MCF 10A (cell line): ENCODE data around the gene CPED1. TPM values are rescaled to one million over a fixed set of nuclear protein-coding genes. Genes with fewer than 3 reads are reported as not detected.

ENCODE experiments used
- BruUV-seq: library from RNA; stranded (reverse); fragments of 400-500 nt; replicated peaks from 2 replicates; lab custom pipeline; 2021; lab: Mats Ljungman, UMichigan
- CTCF ChIA-PET: fragments of 300-600 bp; sonication (Branson Sonifier 250); formaldehyde crosslinking; extraction: SDS; loops from one replicate; lab custom pipeline; 2021; ENCODE audit warnings: antibody characterized with exemption, inconsistent platforms; lab: Yijun Ruan, JAX
- POLR2A ChIA-PET: fragments of 300-600, 350-650 bp; sonication (Branson Sonifier 250); formaldehyde crosslinking; extraction: SDS; loops from one replicate; lab custom pipeline; 2020; ENCODE audit warnings: antibody characterized with exemption, inconsistent platforms; lab: Yijun Ruan, JAX
- DNase-seq: peaks from one replicate; pipeline ENCODE4 v3.0.0-alpha.2; 2018; ENCODE audit not compliant: unreplicated experiment
- H3K27ac Mint-ChIP-seq: one replicate; pipeline ENCODE4 v1.8.0; 2022; ENCODE audit warnings: mild to moderate bottlenecking, low read depth, mixed read lengths; ENCODE audit not compliant: unreplicated experiment
- H3K27me3 Mint-ChIP-seq: one replicate; pipeline ENCODE4 v1.8.0; 2022; ENCODE audit warnings: mixed read lengths; ENCODE audit not compliant: insufficient read depth, unreplicated experiment
- H3K36me3 Mint-ChIP-seq: one replicate; pipeline ENCODE4 v1.8.0; 2022; ENCODE audit warnings: mild to moderate bottlenecking, moderate library complexity, mixed read lengths; ENCODE audit not compliant: insufficient read depth, unreplicated experiment
- H3K4me1 Mint-ChIP-seq: one replicate; pipeline ENCODE4 v1.8.0; 2022; ENCODE audit warnings: mixed read lengths; ENCODE audit not compliant: insufficient read depth, unreplicated experiment
- H3K4me3 Mint-ChIP-seq: one replicate; pipeline ENCODE4 v1.8.0; 2022; ENCODE audit warnings: mild to moderate bottlenecking, moderate library complexity, mixed read lengths; ENCODE audit not compliant: unreplicated experiment
- H3K9me3 Mint-ChIP-seq: one replicate; pipeline ENCODE4 v1.8.0; 2022; ENCODE audit warnings: mixed read lengths; ENCODE audit not compliant: unreplicated experiment
- CTCF ChIP-seq: fragments of 200-600 bp; IDR thresholded peaks from one replicate; pipeline ENCODE4 v1.8.0; 2022; ENCODE audit warnings: antibody characterized with exemption, mild to moderate bottlenecking; ENCODE audit not compliant: unreplicated experiment
- intact Hi-C: fragments of 100-400 bp; cut with micrococcal nuclease; formaldehyde crosslinking; loops from 2 replicates; pipeline ENCODE4 v1.14.1; 2022
- total RNA-seq: library from RNA; stranded (reverse); gene quantifications from 2 replicates; pipeline ENCODE4 v1.2.3, GENCODE V29; 2022

CPED1 gene
- total RNA-seq, 1 experiment from 2014 or later, result not detected

GRCh38 chr7:121038717-121039509 lies 50.4 kb downstream of the CPED1 start:
- no peak for DNase-seq
- Mint-ChIP-seq H3K9me3 (no peaks in the 10 kb centered on the region), H3K36me3 (no peaks in the 10 kb centered on the region), H3K27me3 (peaks cover 56% of the 10 kb centered on the region), H3K27ac (no peak overlapping the region), H3K4me1 (no peaks in the 10 kb centered on the region), H3K4me3 (no peak overlapping the region)
- POLR2A ChIA-PET, result no interaction called here
- intact Hi-C loops, result no loop called here
- TF ChIP-seq CTCF, result no peak
- CTCF ChIA-PET, result no interaction called here
- BruUV-seq, result no TSS peak

- H3K9me3 Mint-ChIP-seq, result no peaks in the 10 kb centered on the region
- H3K27ac Mint-ChIP-seq, result no peak overlapping the region
- H3K36me3 Mint-ChIP-seq, result no peaks in the 10 kb centered on the region
- DNase-seq, result no peak
- TF ChIP-seq CTCF, result no peak
- POLR2A ChIA-PET, result no interaction called here
- intact Hi-C loops, result no loop called here
- CTCF ChIA-PET, result interaction anchor here (0.9 kb wide), 1 partner anchor 233 kb away, joined by 4 read pairs; no protein-coding TSS in a partner anchor
- H3K4me1 Mint-ChIP-seq, result no peaks in the 10 kb centered on the region
- no TSS peak for BruUV-seq
- H3K4me3 Mint-ChIP-seq, result no peak overlapping the region
- H3K27me3 Mint-ChIP-seq, result peaks cover 56% of the 10 kb centered on the region
Observed at GRCh38 chr7:121039510-121039822, 51.0 kb downstream of the CPED1 start.

GRCh38 chr7:121039994-121040393 lies 51.5 kb downstream of the CPED1 start:
- Mint-ChIP-seq H3K9me3 (no peaks in the 10 kb centered on the region), H3K27me3 (peaks cover 53% of the 10 kb centered on the region), H3K4me3 (no peak overlapping the region), H3K4me1 (no peaks in the 10 kb centered on the region), H3K36me3 (no peaks in the 10 kb centered on the region), H3K27ac (no peak overlapping the region)
- no peak for TF ChIP-seq CTCF
- CTCF ChIA-PET, result interaction anchor here (0.6 to 0.9 kb wide), 2 partner anchors 66 to 234 kb away, joined by 3 to 4 read pairs; no protein-coding TSS in a partner anchor
- POLR2A ChIA-PET, result no interaction called here
- intact Hi-C loops, result no loop called here
- BruUV-seq, result no TSS peak
- no peak for DNase-seq

- POLR2A ChIA-PET, result no interaction called here
- no peaks in the 10 kb centered on the region for H3K36me3 Mint-ChIP-seq
- H3K27me3 Mint-ChIP-seq, result peaks cover 42% of the 10 kb centered on the region
- CTCF ChIA-PET, result interaction anchor here (0.8 to 1.4 kb wide), 4 partner anchors 41 to 67 kb away, joined by 3 to 5 read pairs (median 4); no protein-coding TSS in a partner anchor
- BruUV-seq, result no TSS peak
- no peaks in the 10 kb centered on the region for H3K4me1 Mint-ChIP-seq
- no peak overlapping the region for H3K27ac Mint-ChIP-seq
- intact Hi-C loops, result no loop called here
- H3K9me3 Mint-ChIP-seq, result no peaks in the 10 kb centered on the region
- no peak for TF ChIP-seq CTCF
- no peak overlapping the region for H3K4me3 Mint-ChIP-seq
- DNase-seq, result no peak
Observed at GRCh38 chr7:121041516-121042148, 53.1 kb downstream of the CPED1 start.
